HG02938 (cell line): Measurements from ENCODE around the gene MGAT4D.
"Not testable (repeated sequence)": the region's sequence is repeated elsewhere in the genome, so short reads cannot be mapped to it uniquely, and the experiment has no call there.

Experiments
- ATAC-seq: cut with Tn5 transposase; IDR thresholded peaks from one replicate; pipeline ENCODE4 v1.9.1; 2021; ENCODE audit warnings: mild to moderate bottlenecking, moderate library complexity; ENCODE audit not compliant: unreplicated experiment

The MGAT4D gene

DNA sequence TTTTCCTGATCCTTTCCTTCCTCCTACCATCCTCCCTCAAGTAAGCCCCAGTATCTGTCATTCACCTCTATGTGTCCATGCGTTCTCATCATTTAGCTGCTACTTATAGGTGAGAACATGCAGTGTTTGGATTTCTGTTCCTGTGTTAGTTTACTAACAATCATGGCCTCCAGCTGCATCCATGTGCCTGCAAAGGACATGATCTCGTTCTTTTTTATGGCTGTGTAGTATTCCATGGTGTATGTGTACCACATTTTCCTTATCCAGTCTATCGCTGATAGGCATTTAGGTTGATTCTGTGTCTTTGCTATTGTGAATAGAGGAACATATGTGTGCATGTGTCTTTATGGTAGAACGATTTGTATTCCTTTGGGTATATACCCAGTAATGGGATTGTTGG lies 53.7 kb downstream of the MGAT4D start:
- ATAC-seq = not testable (repeated sequence)

DNA sequence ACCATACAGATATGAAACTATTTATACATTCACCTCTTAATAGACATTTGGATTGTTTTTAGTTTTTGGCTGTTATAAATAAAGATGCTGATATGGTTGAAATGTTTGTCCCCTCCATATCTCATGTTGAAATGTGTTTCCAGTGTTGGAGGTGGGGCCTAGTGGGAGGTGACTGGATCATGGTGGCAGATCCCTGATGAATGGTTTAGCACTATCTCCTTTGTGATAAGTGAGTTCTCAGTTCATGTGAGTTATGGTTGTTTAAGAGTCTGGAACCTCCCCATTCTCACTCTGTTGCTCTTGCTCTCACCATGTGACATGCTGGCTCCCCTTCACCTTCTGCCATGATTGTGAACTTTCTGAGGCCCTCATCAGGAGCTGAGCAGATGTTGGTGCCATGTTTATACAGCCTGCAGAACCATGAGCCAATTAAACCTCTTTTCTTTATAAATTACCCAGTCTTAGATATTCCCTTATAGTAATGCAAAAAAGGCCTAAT lies 58.4 kb downstream of the MGAT4D start:
- no peak for ATAC-seq

DNA sequence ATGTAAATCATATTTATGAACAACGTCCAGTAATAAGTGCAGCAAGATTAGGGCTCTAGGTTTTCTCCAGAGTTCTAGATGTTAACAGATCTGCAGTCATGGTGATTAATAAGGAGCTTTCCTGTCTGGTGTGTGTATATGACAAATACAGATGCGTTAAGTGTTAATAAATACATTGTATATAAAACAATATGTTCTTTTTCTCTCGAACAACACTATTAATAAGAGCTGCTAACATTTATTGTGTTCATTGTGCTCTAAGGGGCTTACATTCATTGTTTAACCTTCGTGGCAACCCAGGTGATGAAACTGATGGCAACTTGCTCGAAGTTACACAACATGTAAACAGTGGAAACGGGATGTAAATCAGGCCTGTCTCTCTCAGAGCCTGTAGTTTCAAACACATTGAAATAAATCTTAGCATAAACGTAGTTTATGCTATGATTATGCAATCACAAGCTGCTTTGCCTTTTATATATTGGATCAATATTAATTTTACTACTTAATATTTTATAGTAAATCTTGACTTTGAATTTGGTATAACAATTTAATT lies 70.1 kb downstream of the MGAT4D start:
- ATAC-seq = no peak

DNA sequence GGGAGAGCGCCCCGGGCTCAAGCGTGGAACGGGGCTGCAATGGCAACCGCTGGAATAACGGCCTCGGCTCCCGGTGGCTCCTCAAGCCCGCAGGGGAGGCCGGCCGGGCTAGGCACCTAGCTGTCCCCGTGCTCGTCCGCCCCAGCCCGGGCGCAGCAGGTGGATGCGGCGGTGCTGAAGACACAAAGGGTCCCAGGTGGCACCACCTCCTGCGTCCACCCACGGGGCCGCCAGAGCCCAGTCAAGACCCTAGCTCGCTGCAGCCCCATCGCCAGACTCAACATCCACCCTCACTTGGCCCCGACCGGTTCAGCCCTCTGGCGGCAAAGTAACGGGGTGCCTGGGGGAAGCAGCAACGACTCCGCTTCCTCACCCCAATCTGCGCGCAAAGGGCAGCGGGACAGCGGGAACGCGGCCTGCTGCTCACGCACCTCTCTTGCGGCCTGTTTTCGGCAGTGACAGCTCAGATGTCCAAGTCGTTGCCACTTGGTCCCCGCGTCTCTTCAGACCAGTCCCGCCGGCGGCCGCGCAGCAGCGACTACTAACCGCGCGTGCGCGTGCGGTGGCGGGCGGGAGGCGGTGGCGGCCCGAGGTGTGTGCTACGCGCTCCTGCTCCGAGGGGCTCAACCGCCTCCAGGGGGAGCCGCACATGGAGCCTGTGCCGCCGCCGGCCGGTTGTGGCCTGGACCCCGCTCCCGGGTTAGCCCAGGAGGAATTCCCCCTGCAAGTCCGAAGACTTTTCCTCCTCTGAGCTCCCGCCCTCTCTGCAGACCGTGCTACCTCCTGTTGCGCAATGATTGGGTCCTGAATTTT lies 70.8 kb downstream of the MGAT4D start, which contains the start of gene CLGN:
Gene CLGN, minus strand, starts transcription at position 543 of the 813 bp plus-strand sequence. CDS start 14,570 bp downstream, outside the sequence.
- peak; percentile 75 for ATAC-seq

DNA sequence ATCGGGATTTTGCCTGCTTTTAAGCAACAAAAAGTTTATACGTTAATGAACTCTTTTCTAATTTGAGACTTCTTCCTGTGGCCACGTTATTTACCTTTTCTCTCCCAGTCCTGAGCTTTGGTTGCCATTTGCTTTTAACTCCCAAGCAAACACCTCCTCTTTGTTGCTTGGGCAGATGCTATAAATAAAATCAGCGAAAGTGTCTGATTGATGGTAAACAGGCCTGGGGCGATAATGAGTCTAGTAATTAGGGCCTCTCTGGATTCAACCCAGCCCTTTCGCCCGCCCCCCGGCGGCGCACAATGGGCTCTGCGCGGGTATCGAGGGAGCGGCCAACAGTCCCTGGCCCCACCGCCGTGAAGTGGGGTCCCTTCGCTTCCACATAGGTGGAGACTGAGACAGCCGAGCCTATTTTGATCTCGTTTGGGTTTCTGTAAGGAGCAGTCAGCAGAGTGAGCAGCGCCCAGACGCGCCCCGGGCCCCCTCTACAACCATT lies 71.4 kb downstream of the MGAT4D start:
- no peak for ATAC-seq

DNA sequence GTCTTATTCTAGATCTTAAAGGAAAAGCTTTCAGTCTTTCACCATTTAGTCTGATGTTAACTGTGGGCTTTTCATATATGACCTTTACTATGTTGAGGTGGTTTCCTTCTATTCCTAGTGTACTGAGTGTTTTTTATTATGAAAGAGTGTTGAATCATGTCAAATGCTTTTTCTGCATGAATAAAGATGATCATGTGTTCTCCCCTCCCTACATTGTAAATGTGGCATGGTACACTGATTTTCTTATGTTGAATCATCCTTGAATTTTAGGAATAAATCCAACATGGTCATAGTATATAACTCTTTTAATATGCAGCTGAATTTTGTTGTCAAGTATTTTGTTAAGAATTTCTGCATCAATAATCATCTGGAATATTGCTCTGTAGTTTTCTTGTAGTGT lies 75.0 kb downstream of the MGAT4D start:
- ATAC-seq = no peak

DNA sequence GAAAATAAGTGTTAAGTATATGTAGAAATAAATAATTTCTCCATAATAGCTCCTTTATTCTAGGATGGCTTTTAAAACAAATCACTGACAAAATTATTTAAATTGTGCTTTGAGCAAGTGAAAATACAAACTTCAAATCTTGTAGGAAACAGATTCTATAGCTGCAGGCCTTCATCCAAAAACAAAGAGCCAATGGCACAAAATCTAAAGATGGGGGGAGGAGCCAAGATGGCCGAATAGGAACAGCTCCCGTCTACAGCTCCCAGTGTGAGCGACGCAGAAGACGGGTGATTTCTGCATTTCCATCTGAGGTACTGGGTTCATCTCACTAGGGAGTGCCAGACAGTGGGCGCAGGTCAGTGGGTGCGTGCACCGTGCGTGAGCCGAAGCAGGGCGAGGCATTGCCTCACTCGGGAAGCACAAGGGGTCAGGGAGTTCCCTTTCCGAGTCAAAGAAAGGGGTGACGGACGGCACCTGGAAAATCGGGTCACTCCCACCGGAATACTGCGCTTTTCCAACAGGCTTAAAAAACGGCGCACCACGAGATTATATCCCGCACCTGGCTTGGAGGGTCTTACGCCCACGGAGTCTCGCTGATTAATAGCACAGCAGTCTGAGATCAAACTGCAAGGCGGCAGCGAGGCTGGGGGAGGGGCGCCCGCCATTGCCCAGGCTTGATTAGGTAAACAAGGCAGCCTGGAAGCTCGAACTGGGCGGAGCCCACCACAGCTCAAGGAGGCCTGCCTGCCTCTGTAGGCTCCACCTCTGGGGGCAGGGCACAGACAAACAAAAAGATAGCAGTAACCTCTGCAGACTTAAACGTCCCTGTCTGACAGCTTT lies 84.7 kb downstream of the MGAT4D start:
- not testable (repeated sequence) for ATAC-seq

DNA sequence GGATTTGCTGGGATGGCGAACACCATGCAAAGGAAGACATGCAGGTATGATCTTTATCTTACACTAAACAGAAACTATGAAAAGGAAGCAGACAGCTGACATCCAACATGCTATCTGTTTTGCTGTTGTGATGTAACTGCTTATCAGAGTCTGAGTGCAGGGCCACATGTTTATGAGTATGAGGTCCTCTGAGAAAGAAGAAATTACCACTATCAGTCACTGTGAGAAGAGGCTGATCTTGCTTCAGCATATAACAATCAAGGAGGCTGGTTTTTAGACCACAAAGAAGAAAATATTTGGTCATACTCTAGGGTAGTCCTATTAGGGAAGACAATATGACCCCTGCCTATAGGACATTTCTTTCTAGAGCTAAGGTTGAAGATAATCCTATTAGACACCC lies 89.1 kb downstream of the MGAT4D start:
- no peak for ATAC-seq

DNA sequence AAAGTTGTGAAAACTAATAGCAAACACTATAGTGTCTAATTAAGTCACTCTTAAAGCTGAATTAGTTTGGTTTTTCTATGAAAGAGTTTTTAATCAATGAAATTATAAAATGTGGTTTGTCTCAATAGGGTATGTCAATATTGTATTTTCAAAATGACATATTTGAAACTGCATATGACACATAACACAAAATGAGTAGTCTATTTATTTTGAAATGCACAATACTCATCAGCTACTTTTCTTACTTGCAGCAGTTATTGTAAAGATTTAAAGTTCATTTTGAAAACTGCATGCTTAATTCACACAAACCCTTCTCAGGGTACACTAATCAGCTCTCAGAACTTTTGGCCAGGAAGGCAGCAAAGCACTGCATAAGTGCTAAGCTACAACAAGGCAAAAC lies 91.8 kb downstream of the MGAT4D start:
- no peak for ATAC-seq

DNA sequence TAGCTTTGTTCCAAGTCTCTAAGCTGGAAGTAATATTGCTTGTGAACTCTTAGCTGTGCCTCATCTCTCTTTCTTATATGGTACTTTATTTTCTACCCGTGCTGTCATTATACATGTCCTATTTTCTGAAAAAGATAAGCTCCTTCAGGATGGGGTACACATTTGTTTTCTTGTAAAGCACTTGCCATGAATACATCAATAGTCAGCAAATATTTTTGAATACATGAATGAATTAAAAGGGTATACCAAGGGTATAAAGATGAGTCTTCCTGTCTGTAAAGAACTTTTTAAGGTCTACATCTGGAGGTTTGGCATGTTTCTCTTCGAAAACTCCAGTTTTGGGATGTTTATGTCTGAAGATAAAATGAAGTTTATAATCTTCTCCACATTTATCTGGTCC lies 98.0 kb downstream of the MGAT4D start:
- ATAC-seq = no peak

DNA sequence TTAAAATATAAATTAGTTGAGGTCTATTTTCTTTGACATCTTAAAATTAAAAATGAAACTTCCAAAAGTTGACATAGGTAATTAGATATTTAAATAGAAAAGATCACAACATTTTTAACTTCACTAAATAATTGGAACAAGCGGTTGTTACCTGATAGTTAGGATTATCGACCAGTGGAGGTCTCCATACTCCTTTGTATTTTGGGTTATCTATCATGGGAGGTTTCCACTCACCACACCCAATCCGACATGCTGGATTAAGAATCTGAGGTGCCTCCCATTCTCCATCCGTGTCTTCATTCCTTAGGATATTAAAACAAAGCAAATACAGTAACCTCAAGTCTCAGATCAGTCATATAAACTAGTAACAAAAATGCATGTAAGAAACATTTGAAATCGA lies 102.4 kb downstream of the MGAT4D start:
- no peak for ATAC-seq
